ENCODE results near the gene PCSK5. TPM values are rescaled to one million over a fixed set of nuclear protein-coding genes. Genes with fewer than 3 reads are reported as not detected.

The PCSK5 gene
- total RNA-seq, 1 donor from 2014 or later: 18.3 TPM

DNA sequence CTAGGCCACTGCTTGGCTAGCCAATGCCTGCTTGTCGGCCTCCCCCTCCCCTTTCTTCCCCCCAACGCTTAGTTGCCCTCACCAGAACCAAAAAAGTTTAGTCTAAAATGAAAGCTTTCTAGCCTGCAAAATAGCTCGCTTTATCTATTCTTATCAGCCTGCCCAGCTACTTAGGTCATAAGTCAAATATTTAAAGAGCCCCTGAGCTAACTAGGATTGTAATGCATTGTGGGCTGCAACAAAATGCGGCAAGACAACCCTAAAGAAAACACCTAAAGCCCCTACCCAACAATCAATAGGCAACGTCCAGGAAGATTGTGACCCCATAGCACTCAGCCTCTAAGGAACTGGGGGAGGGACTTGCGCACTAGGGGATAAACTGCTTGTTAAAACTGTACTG lies 38.6 kb upstream of the PCSK5 start:
- no peak overlapping the region for H3K27ac Mint-ChIP-seq (ENCODE audit: unreplicated experiment)
- no peaks in the 10 kb centered on the region for H3K9me3 Mint-ChIP-seq (ENCODE audit: unreplicated experiment)
- H3K4me3 Mint-ChIP-seq (ENCODE audit: unreplicated experiment): no peak overlapping the region
- no peak for TF ChIP-seq CTCF (IDR thresholded peaks at IDR 0.05)
- H3K4me1 Mint-ChIP-seq (ENCODE audit: unreplicated experiment): no peaks in the 10 kb centered on the region
- no peaks in the 10 kb centered on the region for H3K36me3 Mint-ChIP-seq (ENCODE audit: unreplicated experiment)
- DNase-seq (ENCODE audit: extremely low spot score, unreplicated experiment): no peak
- H3K27me3 Mint-ChIP-seq (ENCODE audit: unreplicated experiment): peaks cover 8% of the 10 kb centered on the region

DNA sequence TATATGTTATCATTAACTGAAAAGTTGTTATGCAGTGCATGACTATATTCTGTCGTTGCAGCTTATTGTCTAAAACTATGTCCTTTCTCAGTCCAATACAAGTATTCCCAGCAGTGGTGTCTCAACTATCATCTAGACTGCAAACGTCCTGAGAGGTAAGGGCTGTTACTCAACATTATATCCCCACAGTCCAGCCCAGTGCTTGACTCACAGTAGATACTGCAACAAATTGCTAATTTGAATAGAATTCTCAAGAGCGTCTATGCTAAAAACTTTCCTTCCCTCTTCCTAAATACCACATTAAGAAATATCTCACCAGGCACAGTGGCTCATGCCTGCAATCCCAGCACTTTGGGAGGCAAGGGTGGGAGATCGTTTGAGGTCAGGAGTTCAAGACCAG lies 37.7 kb upstream of the PCSK5 start:
- H3K27me3 Mint-ChIP-seq (ENCODE audit: unreplicated experiment): peaks cover 12% of the 10 kb centered on the region
- H3K4me1 Mint-ChIP-seq (ENCODE audit: unreplicated experiment): no peaks in the 10 kb centered on the region
- H3K4me3 Mint-ChIP-seq (ENCODE audit: unreplicated experiment): no peak overlapping the region
- no peaks in the 10 kb centered on the region for H3K36me3 Mint-ChIP-seq (ENCODE audit: unreplicated experiment)
- H3K27ac Mint-ChIP-seq (ENCODE audit: unreplicated experiment): no peak overlapping the region
- H3K9me3 Mint-ChIP-seq (ENCODE audit: unreplicated experiment): no peaks in the 10 kb centered on the region
- no peak for DNase-seq (ENCODE audit: extremely low spot score, unreplicated experiment)
- no peak for TF ChIP-seq CTCF (IDR thresholded peaks at IDR 0.05)

DNA sequence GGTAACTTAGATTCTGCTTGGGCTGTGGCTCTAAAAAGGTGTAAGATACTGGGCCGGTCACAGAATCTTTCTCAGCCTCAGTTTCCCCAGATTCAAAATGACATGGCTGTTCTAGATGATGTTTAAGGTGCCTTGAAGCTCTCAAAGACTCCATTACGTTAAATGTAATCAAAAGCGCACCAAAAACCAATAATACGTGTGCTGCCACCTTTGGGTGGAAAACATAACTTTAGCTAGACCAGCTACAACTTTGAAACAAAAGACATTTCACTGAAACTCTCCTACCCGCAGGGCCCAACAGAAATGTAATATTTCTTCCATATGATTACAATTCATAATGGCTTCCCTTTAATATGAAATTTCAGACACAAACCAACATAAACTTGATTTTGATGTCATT lies 35.0 kb upstream of the PCSK5 start:
- peaks cover 30% of the 10 kb centered on the region for H3K27me3 Mint-ChIP-seq (ENCODE audit: unreplicated experiment)
- H3K4me1 Mint-ChIP-seq (ENCODE audit: unreplicated experiment): no peaks in the 10 kb centered on the region
- H3K4me3 Mint-ChIP-seq (ENCODE audit: unreplicated experiment): no peak overlapping the region
- no peak overlapping the region for H3K27ac Mint-ChIP-seq (ENCODE audit: unreplicated experiment)
- no peaks in the 10 kb centered on the region for H3K36me3 Mint-ChIP-seq (ENCODE audit: unreplicated experiment)
- DNase-seq (ENCODE audit: extremely low spot score, unreplicated experiment): no peak
- H3K9me3 Mint-ChIP-seq (ENCODE audit: unreplicated experiment): no peaks in the 10 kb centered on the region
- peak; percentile 75 for TF ChIP-seq CTCF (IDR thresholded peaks at IDR 0.05)

DNA sequence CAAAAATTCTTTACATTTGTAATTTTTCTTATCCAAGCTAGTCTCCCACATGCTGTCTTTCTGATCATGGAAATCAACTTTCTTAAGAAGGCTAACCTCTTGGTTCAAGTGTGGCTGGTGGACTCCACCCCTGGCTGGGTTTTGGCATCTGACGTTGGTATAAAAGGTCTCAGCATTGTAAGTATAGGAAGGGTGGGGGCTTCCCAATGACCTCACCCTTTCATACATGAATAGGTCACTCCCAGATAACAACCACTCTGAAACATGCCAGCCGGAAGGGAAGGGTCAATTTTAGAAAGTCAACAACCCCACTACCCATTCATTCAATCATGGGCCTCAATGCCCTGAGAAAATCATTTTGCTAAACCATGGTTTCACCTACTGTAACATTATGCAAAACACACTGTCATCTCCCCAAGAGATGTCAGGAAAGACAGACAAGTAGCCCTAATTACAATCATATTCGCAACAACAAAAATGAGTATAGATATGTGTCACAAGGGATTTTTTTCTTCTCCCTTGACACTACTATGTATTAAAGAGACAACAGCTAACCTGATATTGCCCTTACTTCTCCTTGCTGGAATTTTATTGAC lies 31.9 kb upstream of the PCSK5 start:
- Mint-ChIP-seq H3K36me3 (ENCODE audit: unreplicated experiment) (no peaks in the 10 kb centered on the region), H3K9me3 (ENCODE audit: unreplicated experiment) (no peaks in the 10 kb centered on the region), H3K4me1 (ENCODE audit: unreplicated experiment) (no peaks in the 10 kb centered on the region), H3K27ac (ENCODE audit: unreplicated experiment) (no peak overlapping the region), H3K4me3 (ENCODE audit: unreplicated experiment) (no peak overlapping the region), H3K27me3 (ENCODE audit: unreplicated experiment) (peaks cover 33% of the 10 kb centered on the region)
- no peak for DNase-seq (ENCODE audit: extremely low spot score, unreplicated experiment)
- no peak for TF ChIP-seq CTCF (IDR thresholded peaks at IDR 0.05)

DNA sequence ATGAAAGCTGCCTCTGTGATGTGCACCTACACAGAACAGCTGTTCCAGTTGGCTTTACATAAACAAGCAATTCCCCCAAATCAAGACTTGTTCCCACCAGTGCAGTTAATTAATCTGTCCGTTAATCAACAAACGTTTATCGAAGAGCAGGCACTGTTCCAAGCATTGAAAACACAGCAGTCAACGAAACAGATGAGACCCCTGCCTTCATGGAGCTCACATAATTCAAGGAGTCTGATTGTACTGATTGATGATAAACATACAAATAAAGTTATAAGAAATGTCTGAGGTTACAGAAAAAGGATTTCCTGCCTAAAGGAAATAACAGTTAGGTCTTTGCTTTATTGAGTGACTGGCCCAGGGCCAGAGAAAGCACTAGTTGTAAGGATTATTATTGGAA lies 26.2 kb upstream of the PCSK5 start:
- no peak overlapping the region for H3K27ac Mint-ChIP-seq (ENCODE audit: unreplicated experiment)
- no peak for DNase-seq (ENCODE audit: extremely low spot score, unreplicated experiment)
- H3K27me3 Mint-ChIP-seq (ENCODE audit: unreplicated experiment): peaks cover 27% of the 10 kb centered on the region
- peaks cover 3% of the 10 kb centered on the region for H3K4me1 Mint-ChIP-seq (ENCODE audit: unreplicated experiment)
- no peaks in the 10 kb centered on the region for H3K36me3 Mint-ChIP-seq (ENCODE audit: unreplicated experiment)
- TF ChIP-seq CTCF (IDR thresholded peaks at IDR 0.05): no peak
- no peak overlapping the region for H3K4me3 Mint-ChIP-seq (ENCODE audit: unreplicated experiment)
- H3K9me3 Mint-ChIP-seq (ENCODE audit: unreplicated experiment): no peaks in the 10 kb centered on the region
